Testis (tissue), 3 donors: Measurements from ENCODE around the gene SNIP1. TPM values are rescaled to one million over a fixed set of nuclear protein-coding genes. Genes with fewer than 3 reads are reported as not detected.
"Not testable (repeated sequence)": the region's sequence is repeated elsewhere in the genome, so short reads cannot be mapped to it uniquely, and the experiment has no call there.

Experiments
- DNase-seq: peaks from one replicate; pipeline ENCODE4 v3.0.0-alpha.2; 2019
- H3K27ac ChIP-seq, 2 donors: fragments of 200-600 bp; sonication (generic); one replicate each; pipeline ENCODE4 v1.5.1; 2019
- H3K27me3 ChIP-seq: fragments of 200-600 bp; sonication (generic); one replicate; pipeline ENCODE4 v1.5.1; 2019
- H3K36me3 ChIP-seq: fragments of 200-600 bp; sonication (generic); one replicate; pipeline ENCODE4 v1.5.1; 2017; ENCODE audit warnings: low read depth; ENCODE audit errors: missing control alignments
- H3K4me1 ChIP-seq: fragments of 200-600 bp; sonication (generic); one replicate; pipeline ENCODE4 v1.5.1; 2019
- H3K4me3 ChIP-seq, 2 donors: fragments of 200-600 bp; sonication (generic); one replicate each; pipeline ENCODE4 v1.5.1; 2017 to 2019
- H3K9me3 ChIP-seq: fragments of 200-600 bp; sonication (generic); one replicate; pipeline ENCODE4 v1.5.1; 2017
- CTCF ChIP-seq, 3 experiments: fragments of 450-650 bp in 2 of 3; fragments of 200-600 bp in 1 of 3; sonication (generic) in 1 of 3; IDR thresholded peaks; one replicate each; pipeline ENCODE4 v1.5.1; 2016 to 2019; ENCODE audit warnings: antibody characterized with exemption in 3 of 3, mild to moderate bottlenecking in 2 of 3, moderate library complexity in 1 of 3
- POLR2A ChIP-seq: fragments of 450-650 bp; IDR thresholded peaks from one replicate; pipeline ENCODE4 v1.6.1; 2017; ENCODE audit warnings: antibody characterized with exemption, mild to moderate bottlenecking, moderate library complexity
- WGBS, 2 donors: methylation state at CpG; one replicate each; pipeline ENCODE4 v1.1.5; 2018; 5-methylcytosine and 5-hydroxymethylcytosine counted together
- intact Hi-C: fragments of 100-400 bp; cut with DNase I; formaldehyde crosslinking; loops from one replicate; pipeline ENCODE4 v1.15.1; 2023; ENCODE audit warnings: low total_unique reads
- polyA plus RNA-seq: library from polyadenylated mRNA; stranded (reverse); fragments of 350-450 nt; fragmentation: Illumina TruSeq; extraction: RNeasy Lipid Tissue Mini Kit (QIAGEN cat#74804); gene quantifications from one replicate; pipeline ENCODE4 v1.2.3, GENCODE V29; 2014; ENCODE audit warnings: low read depth, low replicate concordance; ENCODE audit not compliant: insufficient read depth
- total RNA-seq, 2 donors: library from RNA; depleted of rRNA; stranded (reverse); fragments of >200 nt; gene quantifications; one replicate each; pipeline ENCODE4 v1.2.3, GENCODE V29; 2016

Gene SNIP1
- total and polyA plus RNA-seq, 3 donors from 2014 or later = 16.8 to 51.4 (median 33.7) TPM

GRCh38 chr1:37537378-37537777 lies 16.7 kb downstream of the SNIP1 start:
- no peaks in the 10 kb centered on the region for H3K27me3 ChIP-seq
- no peak for DNase-seq
- TF ChIP-seq POLR2A = no peak
- H3K36me3 ChIP-seq = no peaks in the 10 kb centered on the region
- H3K4me1 ChIP-seq = no peaks in the 10 kb centered on the region
- H3K27ac ChIP-seq = no peak overlapping the region
- intact Hi-C loops = no loop called here
- H3K4me3 ChIP-seq = no peak overlapping the region
- H3K9me3 ChIP-seq = no peaks in the 10 kb centered on the region
- 80 to 83% methylated on average over 2 of the region's 2 CpGs for WGBS, 2 donors

GRCh38 chr1:37533317-37534093 lies 20.6 kb downstream of the SNIP1 start:
- H3K4me1 ChIP-seq = no peaks in the 10 kb centered on the region
- 88 to 95% methylated on average over 4 of the region's 4 CpGs for WGBS, 2 donors
- TF ChIP-seq POLR2A = no peak
- no peak for TF ChIP-seq CTCF (IDR thresholded peaks at IDR 0.05)
- no peak overlapping the region for H3K4me3 ChIP-seq
- intact Hi-C loops = no loop called here
- H3K27me3 ChIP-seq = no peaks in the 10 kb centered on the region
- DNase-seq = no peak
- H3K36me3 ChIP-seq = no peaks in the 10 kb centered on the region
- no peak overlapping the region for H3K27ac ChIP-seq
- H3K9me3 ChIP-seq = no peaks in the 10 kb centered on the region

- H3K36me3 ChIP-seq, H3K27ac ChIP-seq, H3K9me3 ChIP-seq, H3K4me3 ChIP-seq, intact Hi-C loops, H3K27me3 ChIP-seq, H3K4me1 ChIP-seq: not testable (repeated sequence)
- WGBS, 2 donors = 90% methylated on average over 2 to 4 of the region's 4 CpGs
- DNase-seq = peak; percentile 9
Measured at GRCh38 chr1:37532418-37533156, 21.5 kb downstream of the SNIP1 start.

- DNase-seq, H3K4me3 ChIP-seq, intact Hi-C loops: not testable (repeated sequence)
Measured at GRCh38 chr1:37529888-37530287, 24.2 kb downstream of the SNIP1 start.

GRCh38 chr1:37519613-37520012 lies 34.5 kb downstream of the SNIP1 start:
- no peaks in the 10 kb centered on the region for H3K9me3 ChIP-seq
- no peaks in the 10 kb centered on the region for H3K4me1 ChIP-seq
- no peak for TF ChIP-seq POLR2A
- TF ChIP-seq CTCF (IDR thresholded peaks at IDR 0.05) = no peak
- no peak for DNase-seq
- peak overlapping the region in 1 of 2 donors; percentile 21 for H3K4me3 ChIP-seq
- no peak overlapping the region for H3K27ac ChIP-seq
- intact Hi-C loops = no loop called here
- no peaks in the 10 kb centered on the region for H3K36me3 ChIP-seq
- no peaks in the 10 kb centered on the region for H3K27me3 ChIP-seq

More at GRCh38 chr1:37529888-37530287, 24.2 kb downstream of the SNIP1 start:
- H3K27ac ChIP-seq, H3K27me3 ChIP-seq, H3K36me3 ChIP-seq, H3K9me3 ChIP-seq, H3K4me1 ChIP-seq: not testable (repeated sequence)
- 45 to 59% methylated on average over 1 of the region's 1 CpG for WGBS, 2 donors

DNA sequence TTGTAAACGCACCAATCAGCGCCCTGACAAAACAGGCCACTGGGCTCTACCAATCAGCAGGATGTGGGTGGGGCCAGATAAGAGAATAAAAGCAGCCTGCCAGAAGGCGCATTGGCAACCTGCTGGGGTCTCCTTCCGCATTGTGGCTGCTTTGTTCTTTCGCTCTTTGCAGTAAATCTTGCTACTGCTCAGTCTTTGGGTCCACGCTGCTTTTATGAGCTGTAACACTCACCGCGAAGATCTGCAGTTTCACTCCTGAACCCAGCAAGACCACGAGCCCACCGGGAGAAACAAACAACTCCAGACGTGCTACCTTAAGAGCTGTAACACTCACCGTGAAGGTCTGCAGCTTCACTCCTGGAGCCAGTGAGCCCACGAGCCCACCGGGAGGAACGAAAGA lies 35.2 kb downstream of the SNIP1 start:
- H3K9me3 ChIP-seq, H3K27ac ChIP-seq, H3K27me3 ChIP-seq, intact Hi-C loops, H3K4me1 ChIP-seq, H3K36me3 ChIP-seq: not testable (repeated sequence)
- 55 to 67% methylated on average over 14 to 15 of the region's 15 CpGs for WGBS, 2 donors
- peak; percentile 57 for DNase-seq
- peak overlapping the region in 1 of 2 donors; percentile 21 for H3K4me3 ChIP-seq

DNA sequence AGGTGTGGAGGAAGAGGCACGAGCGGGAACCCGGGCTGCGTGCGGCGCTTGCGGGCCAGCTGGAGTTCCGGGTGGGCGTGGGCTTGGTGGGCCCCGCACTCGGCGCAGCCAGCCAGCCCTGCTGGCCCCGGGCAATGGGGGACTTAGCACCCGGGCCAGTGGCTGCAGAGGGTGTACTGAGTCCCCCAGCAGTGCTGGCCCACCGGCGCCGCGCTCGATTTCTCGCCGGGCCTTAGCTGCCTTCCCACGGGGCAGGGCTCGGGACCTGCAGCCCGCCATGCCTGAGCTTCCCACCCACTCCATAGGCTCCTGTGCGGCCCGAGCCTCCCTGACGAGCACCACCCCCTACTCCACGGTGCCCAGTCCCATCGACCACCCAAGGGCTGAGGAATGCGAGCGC lies 35.9 kb downstream of the SNIP1 start:
- H3K4me1 ChIP-seq, H3K27ac ChIP-seq, H3K4me3 ChIP-seq, intact Hi-C loops, H3K36me3 ChIP-seq, H3K27me3 ChIP-seq, DNase-seq, H3K9me3 ChIP-seq: not testable (repeated sequence)
- 60% methylated on average over 7 of the region's 31 CpGs; no CpG with 5 or more reads in 1 of the 2 donors for WGBS, 2 donors
